Measurements from ENCODE around the gene SLC7A9.
"Not testable (repeated sequence)": the region's sequence is repeated elsewhere in the genome, so short reads cannot be mapped to it uniquely, and the experiment has no call there.

The SLC7A9 gene

DNA sequence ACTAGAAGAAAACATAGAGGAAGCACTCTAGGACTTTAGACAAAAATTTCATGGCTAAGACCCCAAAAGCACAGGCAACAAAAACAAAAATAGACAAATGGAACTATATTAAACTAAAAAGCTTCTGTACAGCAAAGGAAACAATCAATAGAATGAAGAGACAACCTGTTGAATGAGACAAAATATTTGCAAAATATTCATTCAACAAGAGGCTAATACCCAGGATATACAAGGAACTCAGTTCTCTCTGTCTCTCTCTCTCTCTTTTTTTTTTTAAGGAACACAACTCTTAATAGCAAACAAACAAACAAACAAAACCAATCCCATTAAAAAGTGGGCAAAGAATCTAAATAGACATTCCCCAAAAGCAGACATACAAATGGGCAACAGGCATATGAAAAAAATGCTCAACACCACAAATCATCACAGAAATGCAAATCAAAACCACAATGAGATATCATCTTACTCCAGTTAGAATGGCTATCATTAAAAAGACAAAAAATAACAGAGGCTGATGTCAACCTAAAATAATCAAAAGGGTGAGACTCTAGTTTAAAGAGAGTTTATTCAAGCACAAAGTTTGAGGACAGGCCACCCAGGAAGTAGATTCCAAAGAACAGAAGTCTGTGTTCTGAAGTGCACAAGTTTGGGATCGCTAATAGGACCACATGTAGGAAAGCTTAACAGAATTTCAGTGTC, 27.1 kb upstream of the SLC7A9 start:
- DNase-seq (ENCODE audit: low spot score in 2 of 2) (no peak), ATAC-seq (replicated peaks; ENCODE audit: extremely low read depth, poor library complexity, severe bottlenecking) (no peak)
- H3K36me3 Mint-ChIP-seq (ENCODE audit: insufficient read depth): peaks cover 4% of the 10 kb centered on the region
- peaks cover 10% of the 10 kb centered on the region for H3K4me1 Mint-ChIP-seq
- peaks cover 18% of the 10 kb centered on the region for H3K9me3 Mint-ChIP-seq
- H3K27ac Mint-ChIP-seq (ENCODE audit: low read depth): no peak overlapping the region
- H3K4me3 Mint-ChIP-seq: no peak overlapping the region
- H3K27me3 Mint-ChIP-seq: no peaks in the 10 kb centered on the region

DNA sequence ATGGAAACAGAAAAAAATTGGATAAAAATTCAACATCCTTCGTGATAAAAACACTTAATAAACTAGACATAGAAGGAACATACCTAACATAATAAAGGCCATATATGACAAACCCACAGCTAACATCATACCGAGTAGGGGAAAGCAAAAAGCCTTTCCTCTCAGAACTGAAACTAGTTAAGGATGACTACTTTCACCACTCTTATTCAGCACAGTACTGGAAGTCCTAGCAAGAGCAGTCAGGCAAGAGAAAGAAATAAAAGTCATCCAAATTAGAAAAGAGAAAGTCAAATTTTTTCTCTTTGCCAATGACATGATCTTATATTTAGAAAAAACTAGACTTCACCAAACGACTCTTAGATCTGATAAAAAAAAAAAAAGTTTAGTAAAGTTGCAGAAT, 25.8 kb upstream of the SLC7A9 start:
- ATAC-seq (replicated peaks; ENCODE audit: extremely low read depth, poor library complexity, severe bottlenecking): no peak
- no peaks in the 10 kb centered on the region for H3K27me3 Mint-ChIP-seq
- H3K27ac Mint-ChIP-seq (ENCODE audit: low read depth): no peak overlapping the region
- no peak overlapping the region for H3K4me3 Mint-ChIP-seq
- H3K4me1 Mint-ChIP-seq: peaks cover 10% of the 10 kb centered on the region
- H3K36me3 Mint-ChIP-seq (ENCODE audit: insufficient read depth): peaks cover 3% of the 10 kb centered on the region
- no peak for DNase-seq (ENCODE audit: low spot score in 2 of 2)
- H3K9me3 Mint-ChIP-seq: peaks cover 25% of the 10 kb centered on the region

DNA sequence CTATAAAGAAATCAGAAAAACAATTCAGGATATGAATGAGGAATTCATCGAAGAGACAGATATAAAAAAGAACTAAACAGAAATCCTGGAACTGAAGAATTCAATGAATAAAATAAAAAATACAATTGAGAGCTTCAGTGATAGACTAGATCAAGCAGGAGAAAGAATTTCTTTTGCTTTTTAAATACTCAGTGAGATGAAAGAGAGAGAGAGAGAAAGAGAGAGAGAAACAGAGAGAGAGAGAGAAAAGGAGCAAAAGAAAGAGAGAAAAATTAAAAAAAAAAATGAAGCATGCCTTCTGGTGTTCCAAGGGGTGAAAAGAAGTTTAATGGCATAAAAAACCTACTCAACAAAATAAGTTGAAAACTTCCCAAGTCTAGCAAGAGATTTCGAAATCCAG, 22.0 kb upstream of the SLC7A9 start:
- no peaks in the 10 kb centered on the region for H3K27me3 Mint-ChIP-seq
- no peak for DNase-seq (ENCODE audit: low spot score in 2 of 2)
- ATAC-seq (replicated peaks; ENCODE audit: extremely low read depth, poor library complexity, severe bottlenecking): no peak
- H3K9me3 Mint-ChIP-seq: peaks cover 25% of the 10 kb centered on the region
- no peak overlapping the region for H3K27ac Mint-ChIP-seq (ENCODE audit: low read depth)
- H3K36me3 Mint-ChIP-seq (ENCODE audit: insufficient read depth): peaks cover 2% of the 10 kb centered on the region
- H3K4me1 Mint-ChIP-seq: peaks cover 3% of the 10 kb centered on the region
- H3K4me3 Mint-ChIP-seq: no peak overlapping the region

DNA sequence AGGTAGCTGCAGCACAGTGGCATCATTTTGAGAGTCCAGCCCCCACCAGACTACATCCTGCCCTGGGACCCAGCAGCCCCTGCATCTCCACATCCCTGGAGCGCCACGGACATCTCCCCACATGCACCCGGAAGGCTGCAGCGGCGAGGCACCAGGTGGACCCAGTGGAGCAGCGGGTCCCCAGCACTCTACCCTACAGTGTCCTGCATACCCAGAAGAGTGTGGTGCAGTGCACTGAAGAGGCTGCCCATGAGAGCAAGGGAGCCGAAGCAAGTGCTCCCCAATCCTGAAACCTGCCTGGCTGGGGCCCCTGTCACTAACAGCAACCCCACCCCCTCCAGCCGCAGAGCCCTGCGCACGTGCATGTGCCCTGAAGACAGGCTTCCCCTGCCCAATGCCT, 21.3 kb upstream of the SLC7A9 start:
- no peak overlapping the region for H3K4me3 Mint-ChIP-seq
- no peaks in the 10 kb centered on the region for H3K27me3 Mint-ChIP-seq
- H3K27ac Mint-ChIP-seq (ENCODE audit: low read depth): no peak overlapping the region
- H3K36me3 Mint-ChIP-seq (ENCODE audit: insufficient read depth): peaks cover 2% of the 10 kb centered on the region
- H3K9me3 Mint-ChIP-seq: peaks cover 25% of the 10 kb centered on the region
- H3K4me1 Mint-ChIP-seq: no peaks in the 10 kb centered on the region
- DNase-seq (ENCODE audit: low spot score in 2 of 2) (no peak), ATAC-seq (replicated peaks; ENCODE audit: extremely low read depth, poor library complexity, severe bottlenecking) (no peak)

DNA sequence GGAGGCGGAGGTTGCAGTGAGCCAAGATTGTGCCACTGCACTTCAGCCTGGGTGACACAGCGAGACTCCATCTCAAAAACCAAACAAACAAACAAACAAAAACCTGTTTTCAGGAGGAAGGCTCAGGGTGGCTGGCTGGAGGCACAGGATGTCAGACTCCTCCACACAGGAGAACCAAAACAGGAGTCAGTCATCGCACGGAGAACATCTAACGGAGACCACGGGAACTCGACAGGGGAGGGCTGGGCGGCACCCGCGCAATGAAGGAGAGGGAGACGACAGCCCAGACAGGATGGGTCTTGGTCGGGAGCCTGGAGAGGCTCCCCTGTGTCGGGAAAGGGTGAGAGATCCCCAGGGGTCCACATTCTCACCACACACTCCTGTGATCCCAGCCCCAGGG, 20.8 kb upstream of the SLC7A9 start:
- no peak overlapping the region for H3K27ac Mint-ChIP-seq (ENCODE audit: low read depth)
- no peaks in the 10 kb centered on the region for H3K27me3 Mint-ChIP-seq
- DNase-seq (ENCODE audit: low spot score in 2 of 2) (no peak), ATAC-seq (replicated peaks; ENCODE audit: extremely low read depth, poor library complexity, severe bottlenecking) (no peak)
- no peaks in the 10 kb centered on the region for H3K4me1 Mint-ChIP-seq
- peaks cover 2% of the 10 kb centered on the region for H3K36me3 Mint-ChIP-seq (ENCODE audit: insufficient read depth)
- no peak overlapping the region for H3K4me3 Mint-ChIP-seq
- peaks cover 25% of the 10 kb centered on the region for H3K9me3 Mint-ChIP-seq

DNA sequence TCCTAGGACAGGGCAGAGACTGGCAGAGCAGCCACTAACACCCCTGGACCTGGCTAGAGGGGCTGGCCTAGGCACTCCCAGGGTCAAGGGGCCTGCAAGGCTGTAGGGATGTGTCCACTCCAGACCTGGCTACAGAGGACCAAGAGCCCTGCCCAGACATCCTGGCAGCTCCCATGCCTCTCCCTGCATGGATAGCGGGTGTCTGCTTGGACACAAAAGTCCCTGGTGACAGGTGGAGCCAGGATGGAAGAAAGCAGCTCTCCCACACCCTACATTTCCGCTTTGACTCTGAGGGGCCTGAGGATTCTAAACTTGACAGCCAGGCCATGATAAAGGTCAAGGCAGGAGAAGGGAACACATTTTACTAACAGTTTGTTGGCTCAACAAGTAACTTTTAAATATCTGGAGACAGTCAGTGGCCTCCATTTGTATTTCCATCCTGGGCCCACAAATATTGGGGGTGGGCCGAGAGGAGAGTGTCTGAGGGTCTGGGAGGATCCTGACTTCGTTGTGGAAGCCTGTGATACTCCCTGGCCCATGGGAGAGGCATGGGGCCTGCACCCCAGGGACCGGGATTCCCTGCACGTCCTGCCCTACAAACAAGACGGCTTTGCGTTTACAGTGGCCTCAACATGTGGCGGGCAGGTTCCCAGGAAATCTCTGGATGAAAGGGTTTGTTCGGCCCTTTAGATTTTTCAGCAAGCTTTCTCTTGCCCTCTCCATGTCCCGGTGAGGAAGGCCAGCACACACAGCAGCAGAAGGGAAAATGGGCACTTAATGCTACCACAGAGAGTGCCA, 19.8 kb upstream of the SLC7A9 start:
- ATAC-seq (replicated peaks; ENCODE audit: extremely low read depth, poor library complexity, severe bottlenecking): no peak
- H3K9me3 Mint-ChIP-seq: peaks cover 25% of the 10 kb centered on the region
- H3K36me3 Mint-ChIP-seq (ENCODE audit: insufficient read depth): peaks cover 2% of the 10 kb centered on the region

DNA sequence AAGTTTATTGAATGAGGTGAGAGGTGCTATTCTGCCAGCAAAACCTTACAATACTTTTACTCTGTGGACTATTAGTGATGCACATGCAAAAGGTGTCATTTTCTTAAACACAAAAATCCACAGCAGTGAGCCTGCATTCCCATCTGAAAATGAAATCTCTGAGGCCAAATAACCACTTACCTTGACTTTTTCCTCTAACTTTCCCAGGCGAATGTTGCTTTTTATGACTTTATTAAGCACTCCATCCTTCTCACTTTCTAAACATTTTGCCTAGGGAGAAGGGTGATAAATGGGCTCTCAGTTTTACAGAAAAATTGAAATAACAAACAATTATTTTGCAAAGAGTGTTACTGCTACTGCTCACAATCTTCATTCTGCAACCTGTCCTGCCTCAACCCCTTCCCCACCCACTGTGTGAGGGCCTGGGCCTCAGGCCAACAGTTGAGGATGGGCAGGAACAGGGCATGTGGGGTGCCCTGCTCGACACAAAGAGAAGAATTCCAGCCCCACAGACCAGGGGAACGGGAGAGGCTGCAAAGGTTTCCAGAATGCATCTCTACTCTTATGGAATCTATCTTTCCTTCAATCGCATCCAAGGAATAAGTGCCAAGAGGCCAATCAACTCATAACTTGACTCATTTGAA, 18.1 kb upstream of the SLC7A9 start:
- no peak for ATAC-seq (replicated peaks; ENCODE audit: extremely low read depth, poor library complexity, severe bottlenecking)
- no peak for DNase-seq (ENCODE audit: low spot score in 2 of 2)
- no peak overlapping the region for H3K27ac Mint-ChIP-seq (ENCODE audit: low read depth)
- peaks cover 12% of the 10 kb centered on the region for H3K9me3 Mint-ChIP-seq
- H3K27me3 Mint-ChIP-seq: no peaks in the 10 kb centered on the region
- H3K4me1 Mint-ChIP-seq: no peaks in the 10 kb centered on the region
- H3K36me3 Mint-ChIP-seq (ENCODE audit: insufficient read depth): no peaks in the 10 kb centered on the region
- no peak overlapping the region for H3K4me3 Mint-ChIP-seq

More for the DNA sequence above, 19.8 kb upstream of the SLC7A9 start:
- H3K4me1 Mint-ChIP-seq: no peaks in the 10 kb centered on the region
- no peak overlapping the region for H3K4me3 Mint-ChIP-seq
- no peaks in the 10 kb centered on the region for H3K27me3 Mint-ChIP-seq
- no peak for DNase-seq (ENCODE audit: low spot score in 2 of 2)
- no peak overlapping the region for H3K27ac Mint-ChIP-seq (ENCODE audit: low read depth)

GRCh38 chr19:32886241-32886640, 16.7 kb upstream of the SLC7A9 start:
- no peak overlapping the region for H3K4me3 Mint-ChIP-seq
- H3K4me1 Mint-ChIP-seq: no peaks in the 10 kb centered on the region
- no peak overlapping the region for H3K27ac Mint-ChIP-seq (ENCODE audit: low read depth)
- ATAC-seq (replicated peaks; ENCODE audit: extremely low read depth, poor library complexity, severe bottlenecking) (no peak), DNase-seq (ENCODE audit: low spot score in 2 of 2) (no peak)
- H3K36me3 Mint-ChIP-seq (ENCODE audit: insufficient read depth): no peaks in the 10 kb centered on the region
- peaks cover 3% of the 10 kb centered on the region for H3K9me3 Mint-ChIP-seq
- no peaks in the 10 kb centered on the region for H3K27me3 Mint-ChIP-seq

DNA sequence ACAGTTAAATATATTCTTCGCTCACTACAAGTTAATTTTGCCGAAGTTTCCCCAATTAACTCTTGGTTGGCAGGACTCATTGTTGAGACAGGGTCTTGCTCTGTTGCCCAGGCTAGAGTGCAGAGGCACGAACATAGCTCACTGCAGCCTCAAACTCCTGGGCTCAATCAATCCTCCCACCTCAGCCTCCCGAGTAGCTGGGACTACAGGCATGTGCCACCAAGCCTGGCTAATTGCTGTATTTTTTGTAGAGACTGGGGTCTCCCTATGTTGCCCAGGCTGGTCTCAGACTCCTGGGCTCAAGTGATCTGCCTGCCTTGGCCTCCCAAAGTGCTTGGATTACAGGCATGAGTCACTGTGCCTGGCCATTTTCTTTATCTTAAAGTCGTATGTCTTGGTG, 15.7 kb upstream of the SLC7A9 start:
- not testable (repeated sequence) for H3K9me3 Mint-ChIP-seq; H3K36me3 Mint-ChIP-seq (ENCODE audit: insufficient read depth); DNase-seq (ENCODE audit: low spot score in 2 of 2); H3K4me3 Mint-ChIP-seq; H3K27me3 Mint-ChIP-seq; H3K27ac Mint-ChIP-seq (ENCODE audit: low read depth); H3K4me1 Mint-ChIP-seq; ATAC-seq (replicated peaks; ENCODE audit: extremely low read depth, poor library complexity, severe bottlenecking)

DNA sequence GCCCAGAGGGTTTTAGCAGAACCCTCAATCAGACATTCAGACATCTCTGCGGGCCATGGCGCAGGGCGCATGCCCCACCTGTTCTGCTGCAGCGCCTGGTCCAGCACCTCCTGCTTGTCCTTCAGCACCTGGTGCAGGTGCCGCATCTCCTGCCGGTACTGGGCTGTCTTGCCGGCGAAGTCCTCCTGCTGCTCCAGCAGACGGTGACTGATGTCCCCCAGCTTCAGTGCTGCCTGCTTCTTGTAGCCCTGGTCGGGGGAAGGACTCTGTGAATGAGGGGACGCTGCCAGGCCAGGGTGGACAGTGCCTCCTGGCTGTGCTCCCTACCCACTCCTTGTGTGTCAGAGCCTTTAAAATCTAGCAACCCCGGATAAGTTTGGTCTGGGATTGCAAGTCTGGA, 12.2 kb upstream of the SLC7A9 start:
- Mint-ChIP-seq H3K9me3 (no peaks in the 10 kb centered on the region), H3K4me1 (no peaks in the 10 kb centered on the region), H3K36me3 (ENCODE audit: insufficient read depth) (peaks cover 2% of the 10 kb centered on the region), H3K27me3 (no peaks in the 10 kb centered on the region), H3K27ac (ENCODE audit: low read depth) (peak overlapping the region; percentile 80), H3K4me3 (no peak overlapping the region)
- ATAC-seq (replicated peaks; ENCODE audit: extremely low read depth, poor library complexity, severe bottlenecking): no peak
- no peak for DNase-seq (ENCODE audit: low spot score in 2 of 2)

- ATAC-seq (replicated peaks; ENCODE audit: extremely low read depth, poor library complexity, severe bottlenecking): no peak
- H3K36me3 Mint-ChIP-seq (ENCODE audit: insufficient read depth): peaks cover 2% of the 10 kb centered on the region
- no peaks in the 10 kb centered on the region for H3K4me1 Mint-ChIP-seq
- no peaks in the 10 kb centered on the region for H3K27me3 Mint-ChIP-seq
- DNase-seq (ENCODE audit: low spot score in 2 of 2): no peak
- H3K9me3 Mint-ChIP-seq: no peaks in the 10 kb centered on the region
- no peak overlapping the region for H3K4me3 Mint-ChIP-seq
- H3K27ac Mint-ChIP-seq (ENCODE audit: low read depth): no peak overlapping the region
These were observed 11.1 kb upstream of the SLC7A9 start for GRCh38 chr19:32880622-32881021.

DNA sequence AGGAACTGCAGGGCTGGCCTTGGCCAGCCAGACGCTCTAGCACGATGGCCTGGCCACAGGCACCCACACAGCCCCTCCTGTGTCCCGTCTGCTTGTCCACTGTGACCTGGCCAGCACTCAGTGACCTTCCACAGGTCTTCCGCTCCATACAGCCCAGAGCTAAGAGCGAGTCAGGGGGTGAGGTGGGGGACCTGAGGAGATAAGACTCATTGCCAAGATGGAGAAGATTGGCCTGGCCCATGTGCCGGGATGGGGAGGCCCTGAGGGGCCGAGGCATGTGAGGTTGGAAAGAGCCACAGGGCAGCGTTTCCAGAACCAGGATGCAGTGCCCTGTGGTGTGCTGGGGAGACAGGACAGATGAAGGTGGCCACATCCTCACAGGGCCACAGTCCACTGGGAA, 10.2 kb upstream of the SLC7A9 start:
- H3K27ac Mint-ChIP-seq (ENCODE audit: low read depth): no peak overlapping the region
- ATAC-seq (replicated peaks; ENCODE audit: extremely low read depth, poor library complexity, severe bottlenecking): no peak
- no peaks in the 10 kb centered on the region for H3K4me1 Mint-ChIP-seq

GRCh38 chr19:32878988-32879387, 9.4 kb upstream of the SLC7A9 start:
- peaks cover 2% of the 10 kb centered on the region for H3K36me3 Mint-ChIP-seq (ENCODE audit: insufficient read depth)
- H3K27ac Mint-ChIP-seq (ENCODE audit: low read depth): no peak overlapping the region
- no peak overlapping the region for H3K4me3 Mint-ChIP-seq
- ATAC-seq (replicated peaks; ENCODE audit: extremely low read depth, poor library complexity, severe bottlenecking) (no peak), DNase-seq (ENCODE audit: low spot score in 2 of 2) (no peak)
- H3K27me3 Mint-ChIP-seq: no peaks in the 10 kb centered on the region
- H3K4me1 Mint-ChIP-seq: no peaks in the 10 kb centered on the region
- no peaks in the 10 kb centered on the region for H3K9me3 Mint-ChIP-seq

More for the DNA sequence above, 10.2 kb upstream of the SLC7A9 start:
- Mint-ChIP-seq H3K4me3 (no peak overlapping the region), H3K9me3 (no peaks in the 10 kb centered on the region), H3K36me3 (ENCODE audit: insufficient read depth) (peaks cover 2% of the 10 kb centered on the region), H3K27me3 (no peaks in the 10 kb centered on the region)
- no peak for DNase-seq (ENCODE audit: low spot score in 2 of 2)
